Measurements from ENCODE around the gene BBS9. TPM values are rescaled to one million over a fixed set of nuclear protein-coding genes. Genes with fewer than 3 reads are reported as not detected.

Gene BBS9
- total RNA-seq, 4 donors from 2014 or later = 16.4 to 26.0 (median 21.4) TPM

DNA sequence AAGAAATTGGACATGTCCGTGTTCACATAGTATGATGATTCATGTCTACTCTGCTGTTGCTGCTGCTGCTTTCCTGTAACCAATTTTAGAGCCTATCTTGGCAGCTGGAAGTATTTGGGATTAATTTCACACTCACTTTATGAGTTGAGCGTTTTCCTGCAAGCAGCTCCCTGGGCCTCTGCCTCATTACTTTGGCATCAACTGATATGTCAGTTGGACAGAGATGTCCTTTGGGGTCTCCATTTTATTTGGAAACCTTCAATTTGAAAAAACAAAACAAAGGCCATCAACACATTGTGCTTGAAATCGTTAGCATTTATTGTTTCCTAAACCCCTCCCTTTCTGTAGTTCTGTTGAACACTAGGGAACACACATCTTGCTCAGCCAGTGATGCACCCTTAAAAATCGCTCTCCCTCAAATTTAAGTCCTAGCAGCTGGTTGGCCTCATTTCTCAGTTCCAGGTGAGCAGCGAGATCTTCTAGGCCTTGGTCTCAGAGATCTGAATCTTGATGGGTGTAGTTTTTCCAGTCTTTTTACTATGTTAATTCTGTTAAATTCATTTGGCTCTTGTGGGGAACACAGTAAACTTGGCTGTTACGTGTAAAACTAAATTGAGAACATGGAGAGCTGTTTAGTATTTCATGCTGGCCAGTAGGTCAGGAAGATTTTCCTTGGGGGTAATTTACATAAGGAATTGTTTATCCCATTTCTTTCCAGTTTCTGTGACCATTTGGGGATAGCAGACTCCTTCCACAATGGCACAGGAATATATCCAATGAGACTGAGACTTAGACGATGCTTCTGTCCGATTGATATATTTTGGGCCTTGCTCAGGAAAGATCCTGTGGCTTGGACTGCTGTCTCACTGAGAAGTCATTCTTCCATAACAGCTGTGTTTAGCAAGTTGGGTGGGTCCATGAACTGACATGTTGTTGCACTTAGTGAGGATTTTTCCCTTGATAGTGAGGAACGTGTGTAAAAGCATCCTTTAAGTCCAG, 371.6 kb downstream of the BBS9 start:
- H3K27ac ChIP-seq = no peak overlapping the region
- H3K36me3 ChIP-seq = no peaks in the 10 kb centered on the region
- no peak overlapping the region for H3K4me3 ChIP-seq
- TF ChIP-seq POLR2A (IDR thresholded peaks at IDR 0.05) (no peak), POLR2AphosphoS5 (IDR thresholded peaks at IDR 0.05) (no peak), EP300 (IDR thresholded peaks at IDR 0.05) (no peak)
- TF ChIP-seq, protein P1, sequence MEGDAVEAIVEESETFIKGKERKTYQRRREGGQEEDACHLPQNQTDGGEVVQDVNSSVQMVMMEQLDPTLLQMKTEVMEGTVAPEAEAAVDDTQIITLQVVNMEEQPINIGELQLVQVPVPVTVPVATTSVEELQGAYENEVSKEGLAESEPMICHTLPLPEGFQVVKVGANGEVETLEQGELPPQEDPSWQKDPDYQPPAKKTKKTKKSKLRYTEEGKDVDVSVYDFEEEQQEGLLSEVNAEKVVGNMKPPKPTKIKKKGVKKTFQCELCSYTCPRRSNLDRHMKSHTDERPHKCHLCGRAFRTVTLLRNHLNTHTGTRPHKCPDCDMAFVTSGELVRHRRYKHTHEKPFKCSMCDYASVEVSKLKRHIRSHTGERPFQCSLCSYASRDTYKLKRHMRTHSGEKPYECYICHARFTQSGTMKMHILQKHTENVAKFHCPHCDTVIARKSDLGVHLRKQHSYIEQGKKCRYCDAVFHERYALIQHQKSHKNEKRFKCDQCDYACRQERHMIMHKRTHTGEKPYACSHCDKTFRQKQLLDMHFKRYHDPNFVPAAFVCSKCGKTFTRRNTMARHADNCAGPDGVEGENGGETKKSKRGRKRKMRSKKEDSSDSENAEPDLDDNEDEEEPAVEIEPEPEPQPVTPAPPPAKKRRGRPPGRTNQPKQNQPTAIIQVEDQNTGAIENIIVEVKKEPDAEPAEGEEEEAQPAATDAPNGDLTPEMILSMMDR (IDR thresholded peaks at IDR 0.05) = no peak
- H3K4me1 ChIP-seq = peaks cover 16% of the 10 kb centered on the region
- 47% methylated on average over 9 of the region's 9 CpGs for WGBS
- no peaks in the 10 kb centered on the region for H3K27me3 ChIP-seq
- no peak for DNase-seq (ENCODE audit: low spot score in 2 of 2)
- no peaks in the 10 kb centered on the region for H3K9me3 ChIP-seq

DNA sequence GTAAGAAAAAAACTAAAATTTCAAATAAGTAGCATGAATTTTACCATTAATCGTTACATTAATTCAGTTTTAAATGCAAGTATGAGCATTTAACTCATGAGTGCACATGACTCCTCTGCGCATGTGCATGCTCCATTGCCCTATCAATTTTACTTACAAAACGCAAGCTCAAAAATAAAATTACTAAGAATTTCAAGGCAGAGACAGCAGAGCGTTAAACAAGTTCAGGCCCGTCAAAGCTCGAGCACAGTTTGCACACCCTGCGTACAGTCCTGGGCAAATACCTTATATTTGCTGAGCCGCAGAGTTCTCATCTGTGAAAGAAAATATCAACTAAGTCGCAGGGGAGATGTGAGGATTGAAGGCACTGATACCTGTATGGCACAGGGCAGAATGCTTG, 373.6 kb downstream of the BBS9 start:
- WGBS = 51% methylated on average over 9 of the region's 9 CpGs
- no peaks in the 10 kb centered on the region for H3K27me3 ChIP-seq
- no peak for DNase-seq (ENCODE audit: low spot score in 2 of 2)

DNA sequence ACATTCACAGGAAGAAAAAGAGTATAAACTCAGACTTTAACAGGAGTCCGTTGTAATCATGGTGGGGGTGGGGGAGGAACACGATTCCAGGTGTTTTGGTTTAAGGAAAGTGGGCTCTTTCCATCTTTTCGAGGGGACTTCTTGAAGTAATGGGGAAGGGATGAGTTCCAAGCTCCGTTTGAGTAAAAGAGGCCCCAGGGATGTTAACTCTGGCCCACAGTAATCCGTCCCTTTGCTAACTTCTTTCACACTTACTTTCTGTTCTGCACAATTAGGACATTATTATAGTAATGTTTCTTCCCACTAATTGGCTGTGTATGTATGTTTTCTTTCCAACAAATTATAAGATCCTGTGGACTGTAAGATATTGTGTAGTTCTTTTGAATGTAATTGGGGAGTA, 374.4 kb downstream of the BBS9 start:
- H3K27me3 ChIP-seq = no peaks in the 10 kb centered on the region
- no peak for DNase-seq (ENCODE audit: low spot score in 2 of 2)
- H3K4me1 ChIP-seq = peaks cover 16% of the 10 kb centered on the region
- no peaks in the 10 kb centered on the region for H3K9me3 ChIP-seq
- no peak for TF ChIP-seq EP300 (IDR thresholded peaks at IDR 0.05)
- no peak for TF ChIP-seq POLR2AphosphoS5 (IDR thresholded peaks at IDR 0.05)
- TF ChIP-seq, protein P1 (IDR thresholded peaks at IDR 0.05) = no peak
- TF ChIP-seq POLR2A (IDR thresholded peaks at IDR 0.05) = no peak
- WGBS = 60% methylated on average over 5 of the region's 5 CpGs
- no peak overlapping the region for H3K4me3 ChIP-seq
- peaks cover 7% of the 10 kb centered on the region for H3K36me3 ChIP-seq
- H3K27ac ChIP-seq = no peak overlapping the region

More for the DNA sequence above, 373.6 kb downstream of the BBS9 start:
- no peak for TF ChIP-seq EP300 (IDR thresholded peaks at IDR 0.05)
- no peak for TF ChIP-seq POLR2A (IDR thresholded peaks at IDR 0.05)
- TF ChIP-seq, protein P1 (IDR thresholded peaks at IDR 0.05) = no peak
- TF ChIP-seq POLR2AphosphoS5 (IDR thresholded peaks at IDR 0.05) = no peak
- no peak overlapping the region for H3K27ac ChIP-seq
- H3K9me3 ChIP-seq = no peaks in the 10 kb centered on the region
- no peak overlapping the region for H3K4me3 ChIP-seq
- H3K4me1 ChIP-seq = peaks cover 16% of the 10 kb centered on the region
- H3K36me3 ChIP-seq = no peaks in the 10 kb centered on the region

DNA sequence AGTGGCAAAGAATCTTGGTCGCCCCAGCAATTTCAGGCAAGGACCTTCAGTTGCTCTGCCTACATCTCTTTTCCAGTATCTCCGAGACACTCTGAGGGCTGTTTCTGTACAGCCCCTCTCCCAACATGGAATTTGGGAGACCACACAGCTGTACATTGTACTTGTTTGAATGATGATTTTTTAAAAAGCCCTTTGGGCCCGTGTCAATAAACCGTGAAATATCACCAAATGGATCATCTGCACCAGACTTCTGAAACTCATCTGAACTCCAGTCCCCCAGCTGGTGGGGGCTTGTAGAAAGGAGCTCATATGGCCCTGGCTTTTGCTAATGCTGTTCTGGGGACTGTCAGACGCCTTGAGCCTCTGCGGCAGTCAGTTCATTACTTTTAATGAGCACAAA, 374.9 kb downstream of the BBS9 start:
- no peak for TF ChIP-seq EP300 (IDR thresholded peaks at IDR 0.05)
- H3K4me1 ChIP-seq = peaks cover 16% of the 10 kb centered on the region
- no peak overlapping the region for H3K4me3 ChIP-seq
- H3K27ac ChIP-seq = no peak overlapping the region
- no peaks in the 10 kb centered on the region for H3K9me3 ChIP-seq
- DNase-seq (ENCODE audit: low spot score in 2 of 2) = no peak
- WGBS = 84% methylated on average over 6 of the region's 6 CpGs
- H3K27me3 ChIP-seq = no peaks in the 10 kb centered on the region
- H3K36me3 ChIP-seq = peaks cover 7% of the 10 kb centered on the region

DNA sequence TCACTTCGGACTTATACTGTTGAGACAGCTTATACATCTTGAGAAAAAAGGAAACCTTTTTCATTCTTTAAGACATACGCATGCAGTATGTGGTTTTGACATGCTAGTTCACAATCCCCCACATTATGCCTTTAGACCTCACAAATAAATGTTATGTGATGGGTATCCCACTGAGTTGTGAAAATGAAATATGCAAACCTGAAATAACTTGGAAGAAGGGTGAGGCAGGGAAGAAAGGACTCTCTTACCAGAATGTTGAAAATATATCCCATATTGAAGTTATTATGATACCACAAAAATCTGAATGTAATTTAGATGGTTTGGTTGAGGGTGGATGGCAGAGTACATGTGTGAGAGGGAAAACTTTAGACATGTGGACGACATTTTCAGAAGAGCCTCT, 379.8 kb downstream of the BBS9 start:
- peaks cover 7% of the 10 kb centered on the region for H3K36me3 ChIP-seq
- 83% methylated on average over 3 of the region's 3 CpGs for WGBS
- no peaks in the 10 kb centered on the region for H3K9me3 ChIP-seq
- no peak overlapping the region for H3K4me3 ChIP-seq
- H3K27ac ChIP-seq = no peak overlapping the region
- H3K4me1 ChIP-seq = no peaks in the 10 kb centered on the region
- no peak for DNase-seq (ENCODE audit: low spot score in 2 of 2)
- H3K27me3 ChIP-seq = no peaks in the 10 kb centered on the region
- no peak for TF ChIP-seq POLR2A (IDR thresholded peaks at IDR 0.05)
- TF ChIP-seq POLR2AphosphoS5 (IDR thresholded peaks at IDR 0.05) = no peak
- TF ChIP-seq, protein P1 (IDR thresholded peaks at IDR 0.05) = no peak
- TF ChIP-seq EP300 (IDR thresholded peaks at IDR 0.05) = no peak

Data from suprapubic skin (tissue), 4 donors.